NCI-H774 (cell line): Measurements from ENCODE around the gene TLN1.

Source experiments
- DNase-seq: peaks from one replicate; lab custom pipeline; 2025; lab: John Stamatoyannopoulos, UW

TLN1 gene

GRCh38 chr9:35750256-35750531, 18.2 kb upstream of the TLN1 start:
- no peak for DNase-seq

GRCh38 chr9:35749515-35750255, 17.7 kb upstream of the TLN1 start:
- DNase-seq: no peak

- peak; percentile 76 for DNase-seq
Measured at GRCh38 chr9:35748858-35749514, 17.0 kb upstream of the TLN1 start, which contains the start of the genes GBA2 and RGP1. Gene GBA2, minus strand, starts transcription at chr9:35749228. Its CDS starts 524 bp downstream, at chr9:35748704. Gene RGP1, plus strand, starts transcription at chr9:35749287. Its CDS starts 469 bp downstream, at chr9:35749756.

- no peak for DNase-seq
Measured at GRCh38 chr9:35748242-35748857, 16.4 kb upstream of the TLN1 start.

GRCh38 chr9:35746583-35746982, 14.6 kb upstream of the TLN1 start:
- DNase-seq: no peak

GRCh38 chr9:35745569-35745968, 13.6 kb upstream of the TLN1 start:
- no peak for DNase-seq

- DNase-seq: no peak
Measured at GRCh38 chr9:35743880-35744518, 12.0 kb upstream of the TLN1 start.

- DNase-seq: no peak
Measured at GRCh38 chr9:35743452-35743851, 11.5 kb upstream of the TLN1 start.

- no peak for DNase-seq
Measured at GRCh38 chr9:35741740-35742139, 9.7 kb upstream of the TLN1 start.

GRCh38 chr9:35740243-35740642, 8.2 kb upstream of the TLN1 start:
- DNase-seq: no peak

- no peak for DNase-seq
Measured at GRCh38 chr9:35738924-35739323, 6.9 kb upstream of the TLN1 start.

GRCh38 chr9:35738186-35738585, 6.2 kb upstream of the TLN1 start:
- DNase-seq: no peak

GRCh38 chr9:35737143-35737542, 5.1 kb upstream of the TLN1 start:
- DNase-seq: no peak

GRCh38 chr9:35736201-35736633, 4.2 kb upstream of the TLN1 start:
- peak; percentile 27 for DNase-seq

- no peak for DNase-seq
Measured at GRCh38 chr9:35734096-35734495, 2.1 kb upstream of the TLN1 start.

- DNase-seq: no peak
Measured at GRCh38 chr9:35732800-35733541, 976 bp upstream of the TLN1 start.

- DNase-seq: no peak
Measured at GRCh38 chr9:35731415-35732184, 395 bp downstream of the TLN1 start.

- no peak for DNase-seq
Measured at GRCh38 chr9:35730486-35730854, 1.5 kb downstream of the TLN1 start.

- no peak for DNase-seq
Measured at GRCh38 chr9:35729700-35730485, 2.1 kb downstream of the TLN1 start.

GRCh38 chr9:35729101-35729500, 2.9 kb downstream of the TLN1 start:
- DNase-seq: no peak
